Prostate gland (tissue), 2 donors: ENCODE measurements around the gene INTS1.

ENCODE experiments used
- POLR2A ChIP-seq: fragments of 450-650 bp; IDR thresholded peaks from one replicate; pipeline ENCODE4 v1.6.1; 2016; ENCODE audit warnings: antibody characterized with exemption, mild to moderate bottlenecking
- POLR2AphosphoS5 ChIP-seq: sonication (generic); formaldehyde crosslinking; IDR thresholded peaks from one replicate; pipeline ENCODE4 v1.6.1; 2017; ENCODE audit warnings: antibody characterized with exemption
- TF ChIP-seq, protein P1 (sequence below), 4 experiments: fragments of 200-600 bp in 2 of 4; fragments of 450-650 bp in 2 of 4; sonication (generic) in 2 of 4; IDR thresholded peaks; 1 replicate in 3 of 4; 2 replicates in 1 of 4; pipeline ENCODE4 v1.5.1; 2016 to 2019; ENCODE audit warnings: antibody characterized with exemption in 4 of 4, mild to moderate bottlenecking in 2 of 4, moderate library complexity in 2 of 4

DNA sequence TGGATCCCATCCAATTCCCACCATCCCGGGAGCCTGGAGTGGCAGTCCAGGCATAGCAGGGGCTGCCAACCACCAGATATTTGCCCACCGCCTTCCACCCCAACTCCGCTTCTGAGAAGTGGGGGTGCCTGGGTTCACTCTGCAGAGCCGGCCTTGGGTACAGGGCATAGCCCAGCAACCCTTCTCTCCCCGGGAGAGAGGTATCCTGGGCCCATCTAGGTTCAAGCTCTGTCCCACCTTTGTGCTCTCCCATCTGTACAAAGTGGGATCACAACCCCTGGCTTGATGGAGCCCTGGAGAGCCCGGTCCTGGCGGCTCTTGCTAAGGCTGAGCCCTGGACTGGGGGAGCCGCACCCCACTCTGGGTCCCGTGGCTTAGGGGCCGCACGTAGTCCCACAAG lies 57.1 kb downstream of the INTS1 start:
- TF ChIP-seq, protein P1, sequence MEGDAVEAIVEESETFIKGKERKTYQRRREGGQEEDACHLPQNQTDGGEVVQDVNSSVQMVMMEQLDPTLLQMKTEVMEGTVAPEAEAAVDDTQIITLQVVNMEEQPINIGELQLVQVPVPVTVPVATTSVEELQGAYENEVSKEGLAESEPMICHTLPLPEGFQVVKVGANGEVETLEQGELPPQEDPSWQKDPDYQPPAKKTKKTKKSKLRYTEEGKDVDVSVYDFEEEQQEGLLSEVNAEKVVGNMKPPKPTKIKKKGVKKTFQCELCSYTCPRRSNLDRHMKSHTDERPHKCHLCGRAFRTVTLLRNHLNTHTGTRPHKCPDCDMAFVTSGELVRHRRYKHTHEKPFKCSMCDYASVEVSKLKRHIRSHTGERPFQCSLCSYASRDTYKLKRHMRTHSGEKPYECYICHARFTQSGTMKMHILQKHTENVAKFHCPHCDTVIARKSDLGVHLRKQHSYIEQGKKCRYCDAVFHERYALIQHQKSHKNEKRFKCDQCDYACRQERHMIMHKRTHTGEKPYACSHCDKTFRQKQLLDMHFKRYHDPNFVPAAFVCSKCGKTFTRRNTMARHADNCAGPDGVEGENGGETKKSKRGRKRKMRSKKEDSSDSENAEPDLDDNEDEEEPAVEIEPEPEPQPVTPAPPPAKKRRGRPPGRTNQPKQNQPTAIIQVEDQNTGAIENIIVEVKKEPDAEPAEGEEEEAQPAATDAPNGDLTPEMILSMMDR (IDR thresholded peaks at IDR 0.05): no peak
- TF ChIP-seq POLR2A (no peak), POLR2AphosphoS5 (no peak)
